WERI-Rb-1 (cell line): ENCODE measurements around the gene MSS51.

Source experiments
- DNase-seq: peaks from one replicate; pipeline ENCODE4 v3.0.0-alpha.2; 2020
- H3K27ac ChIP-seq: fragments of 250-450 bp; sonication (Bioruptor Pico); 2 replicates; pipeline ENCODE4 v1.5.1; 2020; ENCODE audit warnings: mild to moderate bottlenecking, moderate library complexity
- H3K27me3 ChIP-seq: fragments of 250-450 bp; sonication (Bioruptor Pico); 2 replicates; pipeline ENCODE4 v1.5.1; 2021; ENCODE audit warnings: mild to moderate bottlenecking, low read depth, moderate library complexity; ENCODE audit not compliant: insufficient read depth, severe bottlenecking
- H3K36me3 ChIP-seq: fragments of 250-450 bp; sonication (Bioruptor Pico); 2 replicates; pipeline ENCODE4 v1.5.1; 2020; ENCODE audit warnings: mild to moderate bottlenecking, moderate library complexity
- H3K4me3 ChIP-seq: 2 replicates; pipeline ENCODE4 v1.5.1; 2011; ENCODE audit warnings: low read depth, mild to moderate bottlenecking, control low read depth, low read length
- H3K9me3 ChIP-seq: fragments of 250-450 bp; sonication (Bioruptor Pico); 2 replicates; pipeline ENCODE4 v1.5.1; 2021; ENCODE audit warnings: mild to moderate bottlenecking, moderate library complexity; ENCODE audit not compliant: severe bottlenecking
- TF ChIP-seq, protein P1 (sequence below): IDR thresholded peaks from 2 replicates; pipeline ENCODE4 v1.5.1; 2011; ENCODE audit warnings: low read depth, mild to moderate bottlenecking, control low read depth, inconsistent platforms, low read length

MSS51 gene

DNA sequence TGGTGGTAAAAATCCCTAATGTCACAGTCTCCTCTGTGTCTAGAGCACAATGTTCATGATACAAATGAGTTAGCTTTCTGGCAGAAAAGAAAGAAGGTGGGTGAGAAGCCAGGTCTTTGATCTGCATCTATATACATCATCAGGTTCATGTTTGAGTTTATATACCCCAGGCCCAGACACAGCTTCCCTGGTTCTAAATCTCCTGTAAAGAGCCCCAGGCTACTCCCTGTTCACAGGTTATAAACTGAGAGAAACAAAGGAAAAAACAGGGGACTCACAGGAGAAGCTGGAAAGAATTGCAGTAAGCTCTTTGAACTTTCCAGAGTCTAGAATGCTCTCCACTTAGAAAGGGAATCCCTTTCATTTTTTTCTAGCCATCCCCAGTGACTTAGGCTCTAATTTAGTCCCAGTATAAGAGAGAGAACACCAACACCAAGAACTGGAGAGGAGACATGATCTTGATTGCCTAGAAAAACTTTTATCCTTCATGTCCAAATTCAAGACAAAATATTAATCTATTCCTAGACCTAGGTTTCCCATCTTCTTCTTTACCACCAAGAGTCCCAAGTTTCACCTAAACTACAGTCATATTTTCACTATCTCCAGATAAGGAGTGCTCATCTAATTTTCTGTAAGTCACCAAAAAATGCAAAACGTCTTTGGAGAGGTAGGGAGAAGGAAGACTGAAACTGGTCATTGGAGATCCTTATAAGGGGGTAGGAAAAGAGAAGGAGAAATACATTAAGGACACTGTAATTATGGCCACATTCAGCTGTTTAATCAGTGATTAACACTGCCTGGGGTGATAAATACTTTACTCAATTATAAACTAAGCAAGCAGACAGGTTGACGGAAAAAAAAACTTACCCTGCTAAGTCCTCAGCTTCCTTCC lies 469 bp downstream of the MSS51 start:
- no peak overlapping the region for H3K27ac ChIP-seq

DNA sequence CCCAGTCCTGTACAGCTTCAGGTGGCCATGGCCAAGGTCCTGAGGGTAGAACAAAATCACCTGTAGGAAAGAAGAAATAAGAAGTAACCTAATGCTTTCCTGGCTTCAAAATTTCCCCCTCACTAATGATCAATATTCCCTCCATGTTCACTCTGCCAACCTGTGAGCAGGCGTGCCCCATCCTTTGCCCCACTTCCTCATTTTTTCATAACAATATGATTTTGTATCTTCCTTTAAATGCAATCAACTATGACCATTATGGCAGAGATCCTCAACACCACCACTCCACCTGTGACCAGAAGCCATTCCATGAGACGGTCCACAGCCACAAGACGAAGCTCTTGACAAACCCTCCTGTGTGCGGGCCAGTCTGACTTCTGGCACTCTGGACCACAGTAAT lies 7.0 kb downstream of the MSS51 start:
- DNase-seq: no peak
- Histone ChIP-seq H3K9me3 (no peaks in the 10 kb centered on the region), H3K27me3 (no peaks in the 10 kb centered on the region), H3K4me3 (no peak overlapping the region), H3K36me3 (peaks cover 7% of the 10 kb centered on the region; the same call in 1 of the 2 replicates), H3K27ac (no peak overlapping the region)
- TF ChIP-seq, protein P1, sequence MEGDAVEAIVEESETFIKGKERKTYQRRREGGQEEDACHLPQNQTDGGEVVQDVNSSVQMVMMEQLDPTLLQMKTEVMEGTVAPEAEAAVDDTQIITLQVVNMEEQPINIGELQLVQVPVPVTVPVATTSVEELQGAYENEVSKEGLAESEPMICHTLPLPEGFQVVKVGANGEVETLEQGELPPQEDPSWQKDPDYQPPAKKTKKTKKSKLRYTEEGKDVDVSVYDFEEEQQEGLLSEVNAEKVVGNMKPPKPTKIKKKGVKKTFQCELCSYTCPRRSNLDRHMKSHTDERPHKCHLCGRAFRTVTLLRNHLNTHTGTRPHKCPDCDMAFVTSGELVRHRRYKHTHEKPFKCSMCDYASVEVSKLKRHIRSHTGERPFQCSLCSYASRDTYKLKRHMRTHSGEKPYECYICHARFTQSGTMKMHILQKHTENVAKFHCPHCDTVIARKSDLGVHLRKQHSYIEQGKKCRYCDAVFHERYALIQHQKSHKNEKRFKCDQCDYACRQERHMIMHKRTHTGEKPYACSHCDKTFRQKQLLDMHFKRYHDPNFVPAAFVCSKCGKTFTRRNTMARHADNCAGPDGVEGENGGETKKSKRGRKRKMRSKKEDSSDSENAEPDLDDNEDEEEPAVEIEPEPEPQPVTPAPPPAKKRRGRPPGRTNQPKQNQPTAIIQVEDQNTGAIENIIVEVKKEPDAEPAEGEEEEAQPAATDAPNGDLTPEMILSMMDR: no peak

More for the DNA sequence above, 469 bp downstream of the MSS51 start:
- no peaks in the 10 kb centered on the region for H3K27me3 ChIP-seq
- no peak for DNase-seq
- peaks cover 13% of the 10 kb centered on the region for H3K36me3 ChIP-seq
- TF ChIP-seq, protein P1: no peak
- no peak overlapping the region for H3K4me3 ChIP-seq
- H3K9me3 ChIP-seq: no peaks in the 10 kb centered on the region

DNA sequence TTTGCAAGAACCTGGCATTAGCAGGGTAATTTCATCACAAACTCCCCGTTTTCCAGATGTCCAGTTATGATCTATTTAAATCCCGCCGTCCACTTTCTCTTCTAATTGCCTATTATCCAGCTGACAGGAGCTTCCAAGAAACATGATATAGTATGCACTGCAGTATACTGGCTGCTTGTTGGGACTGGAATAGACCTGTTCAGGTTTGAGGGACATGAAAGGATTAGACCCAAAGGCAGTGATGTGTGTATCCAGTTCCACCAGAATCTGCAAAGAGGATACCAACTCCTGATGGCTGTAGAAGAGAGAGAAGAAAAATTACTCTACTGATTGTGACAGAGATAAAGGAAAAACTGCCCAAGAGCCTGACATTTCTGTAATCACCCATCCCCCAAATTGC lies 8.9 kb downstream of the MSS51 start:
- H3K9me3 ChIP-seq: no peaks in the 10 kb centered on the region
- TF ChIP-seq, protein P1: no peak
- no peak overlapping the region for H3K27ac ChIP-seq
- no peak overlapping the region for H3K4me3 ChIP-seq
- peaks cover 7% of the 10 kb centered on the region; the same call in 1 of the 2 replicates for H3K36me3 ChIP-seq
- DNase-seq: no peak
- H3K27me3 ChIP-seq: no peaks in the 10 kb centered on the region

DNA sequence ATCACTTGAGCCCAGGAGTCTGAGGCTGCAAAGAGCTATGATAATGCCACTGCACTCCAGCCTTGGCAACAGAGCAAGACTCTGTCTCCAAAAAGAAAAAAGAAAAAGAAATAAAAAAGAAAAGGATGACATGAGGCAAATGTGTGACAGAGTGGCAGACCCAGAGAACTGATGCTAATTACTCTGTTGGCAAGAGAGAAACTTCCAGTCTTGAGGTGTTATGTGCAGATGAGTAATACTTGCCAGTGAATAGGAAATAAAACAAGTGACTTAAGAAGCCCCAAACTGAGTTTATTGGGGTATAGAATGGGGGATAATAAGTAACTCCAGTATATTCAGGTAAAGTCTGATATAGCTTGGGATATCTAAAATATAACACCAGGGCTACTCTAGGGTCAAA lies 10.1 kb downstream of the MSS51 start:
- Histone ChIP-seq H3K36me3 (peaks cover 7% of the 10 kb centered on the region; the same call in 1 of the 2 replicates), H3K4me3 (no peak overlapping the region), H3K9me3 (no peaks in the 10 kb centered on the region), H3K27me3 (no peaks in the 10 kb centered on the region), H3K27ac (no peak overlapping the region)
- no peak for DNase-seq
- TF ChIP-seq, protein P1: no peak

DNA sequence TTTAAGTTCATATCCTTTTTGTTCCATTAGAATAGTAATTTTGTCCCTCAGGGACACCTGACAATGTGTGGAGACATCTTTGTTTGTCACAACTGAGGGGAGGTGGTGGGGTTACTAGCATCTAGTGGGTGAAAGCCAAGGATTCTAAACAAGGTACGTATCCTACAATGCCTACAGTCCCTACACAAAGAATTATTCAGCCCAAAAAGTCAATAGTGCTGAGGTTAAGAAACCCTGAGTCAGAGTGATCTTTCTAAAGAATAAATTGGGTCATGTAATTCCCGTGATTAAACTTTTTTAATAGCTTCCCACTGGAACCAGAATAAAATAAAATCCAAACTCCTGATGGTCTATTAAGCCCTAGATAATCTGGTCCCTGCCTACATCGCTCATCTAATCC lies 16.8 kb downstream of the MSS51 start:
- Histone ChIP-seq H3K9me3 (no peaks in the 10 kb centered on the region), H3K27ac (no peak overlapping the region), H3K36me3 (peaks cover 3% of the 10 kb centered on the region; the same call in 1 of the 2 replicates), H3K27me3 (no peaks in the 10 kb centered on the region), H3K4me3 (no peak overlapping the region)
- TF ChIP-seq, protein P1: no peak
- DNase-seq: no peak
